HG02943 (cell line): ENCODE measurements around the gene SLC9A9.
"Not testable (repeated sequence)": the region's sequence is repeated elsewhere in the genome, so short reads cannot be mapped to it uniquely, and the experiment has no call there.

ENCODE experiments used
- ATAC-seq: cut with Tn5 transposase; IDR thresholded peaks from one replicate; pipeline ENCODE4 v1.9.1; 2021; ENCODE audit warnings: mild to moderate bottlenecking, low read depth, moderate library complexity; ENCODE audit not compliant: unreplicated experiment

SLC9A9 gene

GRCh38 chr3:143313025-143313892 lies 535.0 kb downstream of the SLC9A9 start:
- no peak for ATAC-seq

GRCh38 chr3:143311096-143311495 lies 537.2 kb downstream of the SLC9A9 start:
- no peak for ATAC-seq

DNA sequence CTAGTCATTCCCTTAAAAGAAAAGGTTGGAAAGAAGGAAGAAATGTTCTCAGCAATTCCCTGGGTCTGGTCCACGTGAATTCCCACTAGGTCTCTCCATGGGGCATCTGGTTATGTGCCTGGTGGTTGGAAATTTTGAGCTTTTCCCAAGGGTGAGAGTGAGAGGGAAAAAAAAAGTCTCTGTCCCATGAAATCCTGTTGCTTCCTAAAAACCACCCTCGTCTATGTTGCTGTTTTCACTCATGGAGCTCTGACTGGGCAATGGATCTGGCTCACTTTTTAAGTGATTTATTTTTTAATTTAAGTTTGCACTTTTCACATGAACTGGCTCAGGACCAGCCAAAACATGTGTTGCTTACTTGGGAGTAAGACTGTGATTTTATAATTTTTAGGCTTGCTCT lies 538.6 kb downstream of the SLC9A9 start:
- no peak for ATAC-seq

GRCh38 chr3:143307613-143308183 lies 540.6 kb downstream of the SLC9A9 start:
- ATAC-seq = no peak

GRCh38 chr3:143306407-143306806 lies 541.9 kb downstream of the SLC9A9 start:
- no peak for ATAC-seq

DNA sequence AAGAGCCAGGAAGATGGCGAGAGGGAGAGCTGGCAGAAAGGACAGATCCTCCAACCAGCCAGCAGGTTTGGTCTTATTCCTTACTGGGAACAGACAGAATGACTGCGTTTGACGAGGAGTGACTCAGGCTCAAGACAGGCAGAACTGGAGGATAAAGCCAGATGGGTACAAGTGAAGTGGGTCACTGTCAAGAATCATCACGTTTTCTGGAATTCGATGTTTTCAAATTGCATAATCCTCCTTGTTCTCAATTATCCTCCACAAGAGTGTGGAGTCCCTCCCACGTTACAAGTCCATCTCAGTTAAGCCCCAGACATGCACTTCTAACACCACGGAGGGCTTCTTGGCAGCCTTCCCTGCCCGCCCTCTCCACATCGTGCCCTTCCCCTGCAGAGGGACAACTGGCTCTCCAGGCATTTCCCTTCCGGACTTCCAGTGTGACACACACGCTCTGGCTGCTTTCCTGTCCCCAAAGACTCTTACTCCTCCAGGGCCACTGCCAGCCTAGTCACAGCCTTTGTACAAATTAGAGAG lies 545.6 kb downstream of the SLC9A9 start:
- no peak for ATAC-seq

GRCh38 chr3:143301031-143301901 lies 547.0 kb downstream of the SLC9A9 start:
- ATAC-seq = no peak

DNA sequence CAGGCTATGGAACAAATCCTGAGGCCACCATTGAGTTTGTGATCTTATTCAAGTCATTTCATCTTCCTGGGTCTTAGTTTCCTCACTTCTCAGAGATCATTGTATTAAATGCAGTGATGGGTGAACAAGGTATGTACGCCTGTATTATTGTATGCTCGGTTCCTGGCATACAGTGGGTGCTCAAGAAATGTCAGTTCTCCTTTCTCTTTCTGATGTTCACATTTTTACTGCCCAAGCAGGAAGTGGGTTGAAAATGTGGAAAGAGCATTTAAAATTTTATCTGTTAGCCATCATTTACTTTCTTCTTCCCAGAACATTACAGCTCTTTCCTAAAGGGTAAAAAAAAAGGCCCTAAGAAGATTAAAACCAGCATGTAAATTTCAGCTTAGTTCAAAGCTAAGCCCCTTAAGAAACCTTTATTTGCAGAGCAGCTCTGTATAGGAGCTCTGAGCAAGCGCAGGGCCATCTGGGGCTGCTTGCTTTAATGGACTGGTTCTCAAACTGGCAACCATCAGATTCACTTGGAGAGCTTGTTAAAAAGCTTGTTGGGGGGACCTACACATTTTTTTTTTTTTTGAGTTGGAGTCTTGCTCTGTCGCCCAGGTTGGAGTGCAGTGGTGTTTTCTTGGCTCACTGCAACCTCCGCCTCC lies 549.3 kb downstream of the SLC9A9 start:
- ATAC-seq = no peak

DNA sequence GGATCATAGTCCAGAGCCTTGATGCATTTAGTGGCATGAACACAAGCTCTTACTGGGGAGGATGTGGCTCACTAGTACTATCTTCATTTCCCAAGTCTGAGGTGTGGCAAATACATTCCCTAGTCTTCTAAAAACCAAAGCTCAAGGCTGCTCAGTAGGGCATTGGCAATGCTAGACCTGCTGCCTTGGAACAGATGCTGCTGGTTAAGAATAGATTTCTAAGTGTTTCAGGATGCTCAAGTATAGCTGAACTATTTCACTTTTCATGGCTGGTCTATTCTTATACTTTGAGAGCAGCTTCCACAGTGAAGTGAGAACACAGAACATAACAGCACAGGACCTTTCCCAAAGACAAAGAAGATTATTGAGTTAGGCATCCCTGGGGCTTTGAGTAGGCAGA lies 549.9 kb downstream of the SLC9A9 start:
- no peak for ATAC-seq

GRCh38 chr3:143295201-143296080 lies 552.8 kb downstream of the SLC9A9 start:
- no peak for ATAC-seq

DNA sequence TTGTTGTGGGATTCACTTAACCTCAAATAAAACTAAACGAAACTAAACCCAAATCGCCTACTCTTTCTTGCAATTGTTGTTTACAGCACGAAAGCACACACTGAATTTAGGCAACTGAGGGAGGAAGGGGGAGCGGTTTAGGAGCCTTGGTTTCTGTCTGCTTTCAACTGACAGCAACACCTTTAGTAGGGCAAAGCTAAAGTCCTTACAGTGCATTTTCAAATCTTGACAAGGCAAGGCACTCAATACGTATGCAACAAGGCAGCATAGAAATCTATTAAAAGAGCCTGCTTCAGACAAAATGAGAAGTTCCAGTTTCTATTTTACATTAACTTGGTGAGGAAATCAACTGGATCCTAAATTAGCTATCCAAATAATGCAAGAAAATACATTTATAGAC lies 554.1 kb downstream of the SLC9A9 start:
- ATAC-seq = no peak

- no peak for ATAC-seq
Observed at GRCh38 chr3:143291836-143292447, 556.3 kb downstream of the SLC9A9 start.

- ATAC-seq = no peak
Observed at GRCh38 chr3:143288944-143289343, 559.3 kb downstream of the SLC9A9 start.

DNA sequence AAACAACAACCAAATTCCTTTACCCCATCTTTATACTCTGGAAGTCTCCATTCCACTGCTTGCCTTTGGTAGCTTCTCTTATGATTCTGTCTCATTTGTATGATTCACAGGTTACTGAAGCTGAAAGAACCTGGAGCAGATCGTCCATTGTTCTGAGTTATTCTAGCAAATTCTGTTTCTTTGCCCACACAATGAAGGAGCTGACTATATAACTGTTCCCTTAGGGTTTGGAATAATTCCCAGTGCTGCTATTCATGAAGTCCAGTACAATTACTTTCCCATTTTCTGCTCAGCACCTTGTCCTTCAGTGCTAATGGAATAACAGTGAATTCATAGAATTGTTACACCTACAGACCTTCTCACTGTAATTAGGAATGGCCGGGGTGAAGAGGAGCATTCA lies 560.9 kb downstream of the SLC9A9 start:
- no peak for ATAC-seq

DNA sequence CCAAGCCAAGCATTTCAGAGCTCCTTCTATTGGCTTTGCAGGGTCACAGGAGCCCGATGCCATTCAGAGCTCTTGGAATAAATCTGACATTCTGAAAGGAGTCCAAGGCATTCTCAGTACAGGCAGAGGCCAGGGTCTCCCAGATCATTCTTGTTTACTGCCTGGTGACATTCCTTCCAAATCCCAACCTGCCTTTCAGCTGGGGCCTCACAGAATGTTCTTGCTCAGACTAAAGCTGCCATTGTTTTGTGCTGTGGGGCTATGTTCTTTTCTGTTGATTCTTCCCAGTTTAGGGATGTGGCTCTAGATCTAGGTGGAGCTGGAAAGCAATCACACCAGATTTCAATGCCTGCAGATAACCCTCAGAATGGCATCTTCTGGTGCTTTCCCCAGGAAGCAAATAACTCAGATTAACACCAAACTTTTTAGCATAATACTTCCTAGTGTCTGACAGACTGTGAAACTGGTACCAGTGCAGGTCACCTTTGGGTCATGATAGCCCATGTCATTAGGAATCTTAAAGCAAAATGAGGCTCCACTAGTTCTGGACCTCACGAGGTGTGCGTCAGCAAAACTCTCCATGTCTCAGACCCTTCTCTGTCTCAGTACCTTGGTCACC lies 561.8 kb downstream of the SLC9A9 start:
- ATAC-seq = no peak

- no peak for ATAC-seq
Observed at GRCh38 chr3:143283432-143284128, 564.7 kb downstream of the SLC9A9 start.

DNA sequence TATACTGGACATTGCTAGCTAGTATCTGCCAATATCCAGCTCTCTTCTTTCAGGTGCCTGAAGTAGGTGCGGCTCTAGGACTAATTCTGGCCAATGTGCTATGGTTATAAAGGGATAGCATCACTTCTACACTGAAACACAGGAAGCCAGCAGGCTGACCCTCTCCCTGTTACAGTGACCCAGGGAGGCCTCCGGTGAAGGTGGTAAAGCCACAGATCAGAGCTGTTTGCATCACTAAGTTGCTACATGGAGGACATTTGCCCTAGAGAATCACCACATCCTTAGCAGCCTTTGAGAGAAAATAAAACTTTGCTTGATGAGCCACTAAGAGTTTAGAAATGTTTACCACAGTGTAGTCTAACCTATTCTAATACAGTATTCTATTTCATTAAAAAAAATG lies 567.3 kb downstream of the SLC9A9 start:
- no peak for ATAC-seq

- not testable (repeated sequence) for ATAC-seq
Observed at GRCh38 chr3:143279567-143279966, 568.7 kb downstream of the SLC9A9 start.
